Measurements from ENCODE around the gene ASXL2. TPM values are rescaled to one million over a fixed set of nuclear protein-coding genes. Genes with fewer than 3 reads are reported as not detected.
"Not testable (repeated sequence)": the region's sequence is repeated elsewhere in the genome, so short reads cannot be mapped to it uniquely, and the experiment has no call there.

Gene ASXL2
- total RNA-seq, 5 donors from 2014 or later (not counting 1 experiment from before 2014, with no cell fraction given), result 36.3 to 53.2 (median 48.3) TPM

GRCh38 chr2:25917411-25917810, 39.1 kb upstream of the ASXL2 start:
- H3K4me1 ChIP-seq (ENCODE audit: control insufficient read depth in 1 of 2, extremely low read depth in 1 of 2, insufficient read depth in 2 of 2, low read length in 2 of 2); H3K27me3 Mint-ChIP-seq; H3K27ac ChIP-seq (ENCODE audit: low read length); H3K9me3 Mint-ChIP-seq; H3K27me3 ChIP-seq (replicated peaks in 1 of 2; ENCODE audit: control insufficient read depth in 2 of 2, extremely low read depth in 1 of 2, insufficient read depth in 2 of 2, low read length in 1 of 2); DNase-seq; H3K36me3 Mint-ChIP-seq; H3K9me3 ChIP-seq; H3K4me3 ChIP-seq (ENCODE audit: control insufficient read depth in 1 of 2, extremely low read depth in 1 of 2, low read length in 1 of 2); H3K4me3 Mint-ChIP-seq; ATAC-seq (replicated peaks in 1 of 4); H3K36me3 ChIP-seq (ENCODE audit: control insufficient read depth in 2 of 2, extremely low read depth in 1 of 2, insufficient read depth in 1 of 2, low read length in 1 of 2); H3K27ac Mint-ChIP-seq: not testable (repeated sequence)
- ChIA-PET CTCF (interaction anchor here (0.5 to 2.0 kb wide), 3 partner anchors 33 to 216 kb away, joined by 3 to 5 read pairs (median 4); no protein-coding TSS in a partner anchor), POLR2A (interaction anchor here in 1 of 2 donors (0.5 kb wide), 1 partner anchor 33 kb away, joined by 5 read pairs; no protein-coding TSS in a partner anchor)
- WGBS (ENCODE audit: insufficient coverage), result 93% methylated on average over 6 of the region's 7 CpGs
- H3K4me1 Mint-ChIP-seq, result peaks cover 8 to 18% (median 17%) of the 10 kb centered on the region in 3 donors

- POLR2A ChIA-PET; H3K9me3 Mint-ChIP-seq; H3K9me3 ChIP-seq; H3K27me3 ChIP-seq (replicated peaks in 1 of 2; ENCODE audit: control insufficient read depth in 2 of 2, extremely low read depth in 1 of 2, insufficient read depth in 2 of 2, low read length in 1 of 2); H3K4me1 ChIP-seq (ENCODE audit: control insufficient read depth in 1 of 2, extremely low read depth in 1 of 2, insufficient read depth in 2 of 2, low read length in 2 of 2); H3K36me3 ChIP-seq (ENCODE audit: control insufficient read depth in 2 of 2, extremely low read depth in 1 of 2, insufficient read depth in 1 of 2, low read length in 1 of 2); H3K36me3 Mint-ChIP-seq; H3K27me3 Mint-ChIP-seq: not testable (repeated sequence)
- CTCF ChIA-PET, result interaction anchor here in 1 of 2 donors (0.6 to 2.0 kb wide), 3 partner anchors 38 to 250 kb away, joined by 4 to 7 read pairs (median 5); partner anchors contain the start of gene ASXL2
- peak overlapping the region; percentile 68 to 79 (median 78) for H3K4me3 Mint-ChIP-seq
- H3K27ac Mint-ChIP-seq, result peak overlapping the region; percentile 79 to 84
- WGBS (ENCODE audit: insufficient coverage), result 2% methylated on average over 12 of the region's 16 CpGs
- peaks cover 8 to 18% (median 17%) of the 10 kb centered on the region in 3 donors for H3K4me1 Mint-ChIP-seq
- DNase-seq (peak; percentile 3 to 54 (median 28)), ATAC-seq (replicated peaks in 1 of 4) (peak in 2 of 4 experiments; percentile 71 to 73)
- Histone ChIP-seq H3K27ac (ENCODE audit: low read length) (peak overlapping the region; percentile 45), H3K4me3 (ENCODE audit: control insufficient read depth in 1 of 2, extremely low read depth in 1 of 2, low read length in 1 of 2) (peak overlapping the region; percentile 45)
Observed at GRCh38 chr2:25915944-25916772, 37.9 kb upstream of the ASXL2 start.

- ATAC-seq (replicated peaks in 1 of 4); H3K4me3 Mint-ChIP-seq; H3K9me3 Mint-ChIP-seq; H3K27me3 Mint-ChIP-seq; DNase-seq; H3K27me3 ChIP-seq (replicated peaks in 1 of 2; ENCODE audit: control insufficient read depth in 2 of 2, extremely low read depth in 1 of 2, insufficient read depth in 2 of 2, low read length in 1 of 2); H3K9me3 ChIP-seq; H3K27ac Mint-ChIP-seq; H3K4me3 ChIP-seq (ENCODE audit: control insufficient read depth in 1 of 2, extremely low read depth in 1 of 2, low read length in 1 of 2); H3K27ac ChIP-seq (ENCODE audit: low read length); H3K36me3 Mint-ChIP-seq; H3K4me1 ChIP-seq (ENCODE audit: control insufficient read depth in 1 of 2, extremely low read depth in 1 of 2, insufficient read depth in 2 of 2, low read length in 2 of 2); H3K36me3 ChIP-seq (ENCODE audit: control insufficient read depth in 2 of 2, extremely low read depth in 1 of 2, insufficient read depth in 1 of 2, low read length in 1 of 2); POLR2A ChIA-PET: not testable (repeated sequence)
- 97% methylated on average over 33 of the region's 33 CpGs for WGBS (ENCODE audit: insufficient coverage)
- peaks cover 8 to 18% (median 17%) of the 10 kb centered on the region in 3 donors for H3K4me1 Mint-ChIP-seq
- CTCF ChIA-PET, result interaction anchor here in 1 of 2 donors (0.6 to 1.6 kb wide), 2 partner anchors 37 to 250 kb away, joined by 4 to 7 read pairs; partner anchors contain the start of gene ASXL2
Observed at GRCh38 chr2:25915411-25915810, 37.1 kb upstream of the ASXL2 start.

- WGBS (ENCODE audit: insufficient coverage), result 93% methylated on average over 7 of the region's 9 CpGs
- H3K36me3 Mint-ChIP-seq; H3K9me3 ChIP-seq; H3K27me3 Mint-ChIP-seq; H3K27me3 ChIP-seq (replicated peaks in 1 of 2; ENCODE audit: control insufficient read depth in 2 of 2, extremely low read depth in 1 of 2, insufficient read depth in 2 of 2, low read length in 1 of 2); ATAC-seq (replicated peaks in 1 of 4); POLR2A ChIA-PET; H3K27ac ChIP-seq (ENCODE audit: low read length); H3K9me3 Mint-ChIP-seq; H3K4me1 ChIP-seq (ENCODE audit: control insufficient read depth in 1 of 2, extremely low read depth in 1 of 2, insufficient read depth in 2 of 2, low read length in 2 of 2); DNase-seq; H3K4me3 Mint-ChIP-seq; H3K36me3 ChIP-seq (ENCODE audit: control insufficient read depth in 2 of 2, extremely low read depth in 1 of 2, insufficient read depth in 1 of 2, low read length in 1 of 2); H3K4me3 ChIP-seq (ENCODE audit: control insufficient read depth in 1 of 2, extremely low read depth in 1 of 2, low read length in 1 of 2); CTCF ChIA-PET; H3K27ac Mint-ChIP-seq: not testable (repeated sequence)
- peaks cover 8 to 18% (median 17%) of the 10 kb centered on the region in 3 donors for H3K4me1 Mint-ChIP-seq
Observed at GRCh38 chr2:25913696-25913973, 35.3 kb upstream of the ASXL2 start.

- H3K36me3 Mint-ChIP-seq, result no peaks in the 10 kb centered on the region
- no peaks in the 10 kb centered on the region for H3K9me3 Mint-ChIP-seq
- ATAC-seq (replicated peaks in 1 of 4), result peak in 1 of 4 experiments; percentile 40
- no peaks in the 10 kb centered on the region for H3K36me3 ChIP-seq (ENCODE audit: control insufficient read depth in 2 of 2, extremely low read depth in 1 of 2, insufficient read depth in 1 of 2, low read length in 1 of 2)
- H3K27me3 Mint-ChIP-seq, result peaks cover 0 to under 1% of the 10 kb centered on the region in 2 donors
- no peaks in the 10 kb centered on the region for H3K9me3 ChIP-seq
- peak in 2 of 35 experiments; percentile 2 to 5 for DNase-seq
- ChIA-PET CTCF (interaction anchor here in 1 of 2 donors (0.9 kb wide), 1 partner anchor 15 kb away, joined by 3 read pairs; no protein-coding TSS in a partner anchor), POLR2A (no interaction called here)
- H3K4me1 ChIP-seq (ENCODE audit: control insufficient read depth in 1 of 2, extremely low read depth in 1 of 2, insufficient read depth in 2 of 2, low read length in 2 of 2), result peaks cover 5 to 10% of the 10 kb centered on the region in 2 experiments
- peaks cover 8 to 18% (median 17%) of the 10 kb centered on the region in 3 donors for H3K4me1 Mint-ChIP-seq
- no peak overlapping the region for H3K4me3 Mint-ChIP-seq
- H3K27ac ChIP-seq (ENCODE audit: low read length), result no peak overlapping the region
- H3K27me3 ChIP-seq (replicated peaks in 1 of 2; ENCODE audit: control insufficient read depth in 2 of 2, extremely low read depth in 1 of 2, insufficient read depth in 2 of 2, low read length in 1 of 2), result no peaks in the 10 kb centered on the region
- WGBS (ENCODE audit: insufficient coverage), result 40% methylated on average over 1 of the region's 10 CpGs
- H3K27ac Mint-ChIP-seq, result no peak overlapping the region
- H3K4me3 ChIP-seq (ENCODE audit: control insufficient read depth in 1 of 2, extremely low read depth in 1 of 2, low read length in 1 of 2), result no peak overlapping the region
Observed at GRCh38 chr2:25912851-25913695, 34.8 kb upstream of the ASXL2 start.

GRCh38 chr2:25909574-25909973, 31.3 kb upstream of the ASXL2 start:
- WGBS (ENCODE audit: insufficient coverage), result no CpG with 5 or more reads among the region's 5 CpGs
- H3K27ac ChIP-seq (ENCODE audit: low read length); H3K9me3 ChIP-seq; H3K4me3 ChIP-seq (ENCODE audit: control insufficient read depth in 1 of 2, extremely low read depth in 1 of 2, low read length in 1 of 2); H3K4me3 Mint-ChIP-seq; H3K9me3 Mint-ChIP-seq; CTCF ChIA-PET; H3K4me1 Mint-ChIP-seq; DNase-seq; ATAC-seq (replicated peaks in 1 of 4); H3K36me3 Mint-ChIP-seq; H3K27ac Mint-ChIP-seq; H3K4me1 ChIP-seq (ENCODE audit: control insufficient read depth in 1 of 2, extremely low read depth in 1 of 2, insufficient read depth in 2 of 2, low read length in 2 of 2); H3K36me3 ChIP-seq (ENCODE audit: control insufficient read depth in 2 of 2, extremely low read depth in 1 of 2, insufficient read depth in 1 of 2, low read length in 1 of 2); H3K27me3 Mint-ChIP-seq; H3K27me3 ChIP-seq (replicated peaks in 1 of 2; ENCODE audit: control insufficient read depth in 2 of 2, extremely low read depth in 1 of 2, insufficient read depth in 2 of 2, low read length in 1 of 2): not testable (repeated sequence)
- POLR2A ChIA-PET, result interaction anchor here in 1 of 2 donors (0.6 kb wide), 2 partner anchors 162 to 257 kb away, joined by 3 to 8 read pairs; no protein-coding TSS in a partner anchor
